Activated B cell treated with CpG ODN at 0.5 μM for 24 hours (primary cell): ENCODE data around the gene IL6ST. TPM values are rescaled to one million over a fixed set of nuclear protein-coding genes. Genes with fewer than 3 reads are reported as not detected.

Experiments used
- ATAC-seq: fragments of 200-7000 bp; cut with Tn5 transposase; one replicate; pipeline ENCODE4 v1.10.0; 2021; ENCODE audit warnings: low read depth, mild to moderate bottlenecking, moderate library complexity
- CTCF ChIA-PET: fragments of 350-600 bp; sonication (Branson Sonifier 250); formaldehyde crosslinking; loops from one replicate; lab custom pipeline; 2021; ENCODE audit warnings: antibody characterized with exemption; lab: Charles Lee
- POLR2A ChIA-PET: fragments of 350-600 bp; sonication (Branson Sonifier 250); formaldehyde crosslinking; loops from one replicate; lab custom pipeline; 2021; ENCODE audit warnings: antibody characterized with exemption; lab: Charles Lee
- DNase-seq: peaks from one replicate; pipeline ENCODE4 v3.0.0; 2022
- H3K27ac Mint-ChIP-seq: one replicate; pipeline ENCODE4 v1.8.0; 2020; ENCODE audit warnings: mixed read lengths
- H3K27me3 Mint-ChIP-seq: one replicate; pipeline ENCODE4 v1.8.0; 2021; ENCODE audit warnings: mixed read lengths
- H3K36me3 Mint-ChIP-seq: one replicate; pipeline ENCODE4 v1.8.0; 2021; ENCODE audit warnings: low read depth, mixed read lengths
- H3K4me1 Mint-ChIP-seq: one replicate; pipeline ENCODE4 v1.8.0; 2021; ENCODE audit warnings: mixed read lengths
- H3K4me3 Mint-ChIP-seq: one replicate; pipeline ENCODE4 v1.8.0; 2020; ENCODE audit warnings: mild to moderate bottlenecking, mixed read lengths
- H3K9me3 Mint-ChIP-seq: one replicate; pipeline ENCODE4 v1.8.0; 2020; ENCODE audit warnings: mixed read lengths
- intact Hi-C: fragments of 100-400 bp; cut with micrococcal nuclease; formaldehyde crosslinking; loops from one replicate; pipeline ENCODE4 v1.15.1; 2024
- total RNA-seq: library from RNA; stranded (reverse); gene quantifications from 2 replicates; pipeline ENCODE4 v1.2.3, GENCODE V29; 2022
- TF ChIP-seq, protein P1 (sequence below): fragments of 200-600 bp; IDR thresholded peaks from one replicate; pipeline ENCODE4 v1.8.0; 2022; ENCODE audit warnings: antibody characterized with exemption, mild to moderate bottlenecking

Gene IL6ST
- total RNA-seq, 1 donor from 2014 or later = 48.3 TPM

- ATAC-seq (no peak), DNase-seq (no peak)
- intact Hi-C loops = no loop called here
- H3K36me3 Mint-ChIP-seq = peaks cover 4% of the 10 kb centered on the region
- TF ChIP-seq, protein P1, sequence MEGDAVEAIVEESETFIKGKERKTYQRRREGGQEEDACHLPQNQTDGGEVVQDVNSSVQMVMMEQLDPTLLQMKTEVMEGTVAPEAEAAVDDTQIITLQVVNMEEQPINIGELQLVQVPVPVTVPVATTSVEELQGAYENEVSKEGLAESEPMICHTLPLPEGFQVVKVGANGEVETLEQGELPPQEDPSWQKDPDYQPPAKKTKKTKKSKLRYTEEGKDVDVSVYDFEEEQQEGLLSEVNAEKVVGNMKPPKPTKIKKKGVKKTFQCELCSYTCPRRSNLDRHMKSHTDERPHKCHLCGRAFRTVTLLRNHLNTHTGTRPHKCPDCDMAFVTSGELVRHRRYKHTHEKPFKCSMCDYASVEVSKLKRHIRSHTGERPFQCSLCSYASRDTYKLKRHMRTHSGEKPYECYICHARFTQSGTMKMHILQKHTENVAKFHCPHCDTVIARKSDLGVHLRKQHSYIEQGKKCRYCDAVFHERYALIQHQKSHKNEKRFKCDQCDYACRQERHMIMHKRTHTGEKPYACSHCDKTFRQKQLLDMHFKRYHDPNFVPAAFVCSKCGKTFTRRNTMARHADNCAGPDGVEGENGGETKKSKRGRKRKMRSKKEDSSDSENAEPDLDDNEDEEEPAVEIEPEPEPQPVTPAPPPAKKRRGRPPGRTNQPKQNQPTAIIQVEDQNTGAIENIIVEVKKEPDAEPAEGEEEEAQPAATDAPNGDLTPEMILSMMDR = no peak
- CTCF ChIA-PET = interaction anchor here (0.6 kb wide), 1 partner anchor 40 kb away, joined by 3 read pairs; no protein-coding TSS in a partner anchor
- H3K4me3 Mint-ChIP-seq = no peak overlapping the region
- no peaks in the 10 kb centered on the region for H3K27me3 Mint-ChIP-seq
- POLR2A ChIA-PET = interaction anchor here (0.6 kb wide), 1 partner anchor 14 kb away, joined by 3 read pairs; no protein-coding TSS in a partner anchor
- no peak overlapping the region for H3K27ac Mint-ChIP-seq
- H3K9me3 Mint-ChIP-seq = no peaks in the 10 kb centered on the region
- H3K4me1 Mint-ChIP-seq = peaks cover 8% of the 10 kb centered on the region
Measured at GRCh38 chr5:55986931-55987330, 7.8 kb downstream of the IL6ST start.

GRCh38 chr5:55985181-55985580, 9.6 kb downstream of the IL6ST start:
- CTCF ChIA-PET = no interaction called here
- Mint-ChIP-seq H3K4me1 (peaks cover under 1% of the 10 kb centered on the region), H3K4me3 (no peak overlapping the region), H3K27ac (no peak overlapping the region), H3K27me3 (no peaks in the 10 kb centered on the region), H3K9me3 (no peaks in the 10 kb centered on the region), H3K36me3 (peaks cover 10% of the 10 kb centered on the region)
- POLR2A ChIA-PET = no interaction called here
- ATAC-seq = no peak
- intact Hi-C loops = no loop called here
- DNase-seq = no peak
- TF ChIP-seq, protein P1 = no peak

DNA sequence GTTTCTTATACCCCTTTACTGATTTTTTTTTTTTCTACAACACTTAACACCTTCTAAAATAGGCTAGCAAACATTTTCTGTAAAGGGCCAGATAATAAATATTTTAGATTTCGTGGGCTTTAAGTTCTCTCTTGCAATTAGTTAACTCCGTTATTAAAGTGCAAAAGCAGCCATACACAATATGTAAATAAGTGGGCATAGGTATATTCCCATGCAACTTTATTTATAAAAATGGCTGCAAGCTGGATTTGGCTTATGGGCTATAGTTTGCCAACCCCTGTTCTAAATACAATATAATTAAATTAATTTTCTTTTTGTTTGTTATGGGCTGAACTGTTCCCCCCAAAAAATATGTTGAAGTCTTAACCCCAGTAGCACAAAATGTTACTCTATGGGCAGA, 10.8 kb downstream of the IL6ST start:
- CTCF ChIA-PET = no interaction called here
- Mint-ChIP-seq H3K36me3 (peaks cover 17% of the 10 kb centered on the region), H3K27ac (no peak overlapping the region), H3K9me3 (no peaks in the 10 kb centered on the region), H3K4me3 (no peak overlapping the region), H3K4me1 (no peaks in the 10 kb centered on the region), H3K27me3 (no peaks in the 10 kb centered on the region)
- DNase-seq = no peak
- POLR2A ChIA-PET = no interaction called here
- no peak for ATAC-seq
- TF ChIP-seq, protein P1 = no peak
- intact Hi-C loops = loop anchor here (1.0 kb wide), 1 partner anchor 217 kb away; no protein-coding TSS in a partner anchor

DNA sequence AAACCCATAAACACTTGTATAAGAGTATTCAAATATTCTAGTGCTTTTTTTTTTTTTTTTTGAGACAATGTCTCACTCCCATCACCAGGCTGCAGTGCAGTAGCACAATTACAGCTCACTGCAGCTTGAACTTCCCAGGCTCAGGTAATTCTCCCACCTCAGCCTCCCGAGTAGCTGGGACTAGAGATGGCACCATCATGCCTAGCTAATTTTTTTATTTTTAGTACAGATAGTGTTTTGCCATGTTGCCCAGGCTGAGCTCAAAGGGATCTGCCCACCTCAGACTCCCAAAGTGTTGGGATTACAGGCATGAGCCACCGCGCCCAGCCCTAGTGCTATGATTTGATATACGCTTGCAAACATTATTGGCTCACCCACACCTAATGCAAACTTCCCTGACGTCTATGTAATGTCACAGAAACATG, 11.8 kb downstream of the IL6ST start:
- intact Hi-C loops = loop anchor here (1.0 kb wide), 1 partner anchor 218 kb away; no protein-coding TSS in a partner anchor
- no peak for DNase-seq
- ChIA-PET POLR2A (interaction anchor here (1.0 to 1.3 kb wide), 2 partner anchors 11 to 59 kb away, joined by 3 to 7 read pairs; partner anchors contain the start of gene IL6ST), CTCF (interaction anchor here (0.6 to 1.2 kb wide), 2 partner anchors 217 to 1155 kb away, joined by 3 read pairs; no protein-coding TSS in a partner anchor)
- TF ChIP-seq, protein P1 = no peak
- Mint-ChIP-seq H3K4me3 (no peak overlapping the region), H3K4me1 (no peaks in the 10 kb centered on the region), H3K36me3 (peaks cover 21% of the 10 kb centered on the region), H3K27ac (no peak overlapping the region), H3K9me3 (no peaks in the 10 kb centered on the region), H3K27me3 (no peaks in the 10 kb centered on the region)
- no peak for ATAC-seq

DNA sequence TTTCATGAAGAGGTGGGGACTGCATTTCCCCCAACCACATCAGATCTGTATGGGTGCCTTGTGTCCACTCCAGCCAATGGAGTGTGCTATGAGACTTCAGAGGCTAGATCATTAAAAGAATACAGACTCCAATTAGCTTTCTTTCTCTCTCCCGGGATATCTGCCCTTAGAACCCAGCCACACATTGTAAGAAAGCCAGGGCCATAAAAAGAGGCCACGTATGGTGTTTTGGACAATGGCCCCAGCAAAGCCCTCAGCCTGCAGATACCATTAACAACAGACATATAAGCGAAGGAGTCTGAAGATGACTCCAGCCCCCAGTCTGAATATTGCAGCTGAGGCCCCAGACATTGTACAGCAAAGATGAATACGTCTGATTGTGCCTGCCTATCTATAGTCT, 21.5 kb downstream of the IL6ST start:
- TF ChIP-seq, protein P1 = no peak
- ChIA-PET CTCF (no interaction called here), POLR2A (no interaction called here)
- Mint-ChIP-seq H3K4me3 (no peak overlapping the region), H3K36me3 (peaks cover 42% of the 10 kb centered on the region), H3K27me3 (no peaks in the 10 kb centered on the region), H3K9me3 (no peaks in the 10 kb centered on the region), H3K27ac (no peak overlapping the region), H3K4me1 (no peaks in the 10 kb centered on the region)
- no peak for ATAC-seq
- DNase-seq = no peak
- intact Hi-C loops = no loop called here
